Caco-2 (cell line): Measurements from ENCODE around the gene SVEP1. TPM values are rescaled to one million over a fixed set of nuclear protein-coding genes. Genes with fewer than 3 reads are reported as not detected.
"Not testable (repeated sequence)": the region's sequence is repeated elsewhere in the genome, so short reads cannot be mapped to it uniquely, and the experiment has no call there.

Experiments used
- BruUV-seq: library from RNA; stranded (reverse); fragments of 400-500 nt; replicated peaks from 2 replicates; lab custom pipeline; 2021; lab: Mats Ljungman, UMichigan
- CTCF ChIA-PET: fragments of 300-600 bp; sonication (Branson Sonifier 250); formaldehyde crosslinking; loops from one replicate; lab custom pipeline; 2022; ENCODE audit warnings: antibody characterized with exemption; lab: Charles Lee
- POLR2A ChIA-PET: fragments of 300-600 bp; sonication (Branson Sonifier 250); formaldehyde crosslinking; loops from one replicate; lab custom pipeline; 2022; ENCODE audit warnings: antibody characterized with exemption; lab: Charles Lee
- DNase-seq, 2 experiments: peaks; one replicate each; pipeline versions ENCODE4 v3.0.0 to v3.0.0-alpha.2; 2020 to 2022
- H3K27me3 ChIP-seq: replicated peaks from 2 replicates; pipeline ENCODE4 v1.6.0; 2011; ENCODE audit warnings: low read length; ENCODE audit not compliant: control insufficient read depth, insufficient read depth
- H3K36me3 ChIP-seq: 2 replicates; pipeline ENCODE4 v1.5.1; 2011; ENCODE audit warnings: low read length; ENCODE audit not compliant: control insufficient read depth, insufficient read depth
- H3K4me1 ChIP-seq: fragments of 250-450 bp; sonication (Bioruptor Pico); 2 replicates; pipeline ENCODE4 v1.5.1; 2020; ENCODE audit warnings: mild to moderate bottlenecking
- H3K4me3 ChIP-seq: 2 replicates; pipeline ENCODE4 v1.5.1; 2011; ENCODE audit warnings: low read depth, mild to moderate bottlenecking, control low read depth, low read length
- H3K9me3 ChIP-seq: fragments of 250-450 bp; sonication (Bioruptor Pico); 2 replicates; pipeline ENCODE4 v1.5.1; 2020; ENCODE audit warnings: mild to moderate bottlenecking, moderate library complexity
- H3K27ac Mint-ChIP-seq: one replicate; pipeline ENCODE4 v1.8.0; 2022; ENCODE audit warnings: mixed read lengths; ENCODE audit not compliant: unreplicated experiment
- H3K27me3 Mint-ChIP-seq: one replicate; pipeline ENCODE4 v1.8.0; 2022; ENCODE audit warnings: mixed read lengths; ENCODE audit not compliant: insufficient read depth, unreplicated experiment
- H3K36me3 Mint-ChIP-seq: one replicate; pipeline ENCODE4 v1.8.0; 2022; ENCODE audit warnings: mild to moderate bottlenecking, mixed read lengths; ENCODE audit not compliant: insufficient read depth, unreplicated experiment
- H3K4me1 Mint-ChIP-seq: one replicate; pipeline ENCODE4 v1.8.0; 2022; ENCODE audit warnings: low read depth, mixed read lengths; ENCODE audit not compliant: unreplicated experiment
- H3K4me3 Mint-ChIP-seq: one replicate; pipeline ENCODE4 v1.8.0; 2022; ENCODE audit warnings: mild to moderate bottlenecking, moderate library complexity, mixed read lengths; ENCODE audit not compliant: unreplicated experiment
- H3K9me3 Mint-ChIP-seq: one replicate; pipeline ENCODE4 v1.8.0; 2022; ENCODE audit warnings: mixed read lengths; ENCODE audit not compliant: unreplicated experiment
- intact Hi-C: fragments of 100-400 bp; cut with micrococcal nuclease; formaldehyde crosslinking; loops from one replicate; pipeline ENCODE4 v1.10.0; 2022; ENCODE audit not compliant: unreplicated experiment
- total RNA-seq: library from RNA; stranded (reverse); gene quantifications from 2 replicates; pipeline ENCODE4 v1.2.3, GENCODE V29; 2022
- TF ChIP-seq, protein P1 (sequence below), 2 experiments: fragments of 200-600 bp in 1 of 2; IDR thresholded peaks; 1 replicate in 1 of 2; 2 replicates in 1 of 2; pipeline versions ENCODE4 v1.5.1 to v1.8.0; 2011 to 2022; ENCODE audit warnings: antibody characterized with exemption in 1 of 2, control low read depth in 1 of 2, inconsistent platforms in 1 of 2, low read depth in 1 of 2, low read length in 1 of 2, mild to moderate bottlenecking in 1 of 2, moderate library complexity in 1 of 2; ENCODE audit not compliant: insufficient read depth in 1 of 2, severe bottlenecking in 1 of 2, unreplicated experiment in 1 of 2

The SVEP1 gene
- total RNA-seq, 1 experiment from 2014 or later: 2.9 TPM

DNA sequence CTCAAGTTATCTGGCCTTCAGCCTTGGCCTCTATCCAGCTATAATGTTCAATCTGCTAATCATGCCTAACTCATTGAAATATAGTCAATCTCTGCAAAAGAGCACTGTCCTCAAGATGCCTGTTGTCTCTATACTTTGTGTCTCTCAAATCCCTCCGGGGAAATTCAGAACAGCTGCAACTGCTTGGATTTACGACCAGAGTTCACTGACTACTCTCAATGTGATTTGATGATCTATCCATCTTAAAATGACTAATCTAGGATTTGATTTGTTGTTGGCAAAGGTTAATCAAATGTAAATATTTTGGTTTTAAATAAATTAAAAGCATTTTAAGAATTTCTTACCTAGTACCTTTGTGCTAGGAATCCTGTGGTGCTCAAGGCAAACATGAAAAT lies 40.9 kb downstream of the SVEP1 start:
- no peaks in the 10 kb centered on the region for H3K9me3 Mint-ChIP-seq
- Histone ChIP-seq H3K27me3 (no peaks in the 10 kb centered on the region), H3K9me3 (no peaks in the 10 kb centered on the region; the same call in 1 of the 2 replicates), H3K4me3 (no peak overlapping the region), H3K36me3 (no peaks in the 10 kb centered on the region), H3K4me1 (no peaks in the 10 kb centered on the region)
- intact Hi-C loops: no loop called here
- H3K27ac Mint-ChIP-seq: no peak overlapping the region
- CTCF ChIA-PET: no interaction called here
- no peaks in the 10 kb centered on the region for H3K36me3 Mint-ChIP-seq
- no peaks in the 10 kb centered on the region for H3K4me1 Mint-ChIP-seq
- H3K4me3 Mint-ChIP-seq: no peak overlapping the region
- H3K27me3 Mint-ChIP-seq: peaks cover 3% of the 10 kb centered on the region
- TF ChIP-seq, protein P1, sequence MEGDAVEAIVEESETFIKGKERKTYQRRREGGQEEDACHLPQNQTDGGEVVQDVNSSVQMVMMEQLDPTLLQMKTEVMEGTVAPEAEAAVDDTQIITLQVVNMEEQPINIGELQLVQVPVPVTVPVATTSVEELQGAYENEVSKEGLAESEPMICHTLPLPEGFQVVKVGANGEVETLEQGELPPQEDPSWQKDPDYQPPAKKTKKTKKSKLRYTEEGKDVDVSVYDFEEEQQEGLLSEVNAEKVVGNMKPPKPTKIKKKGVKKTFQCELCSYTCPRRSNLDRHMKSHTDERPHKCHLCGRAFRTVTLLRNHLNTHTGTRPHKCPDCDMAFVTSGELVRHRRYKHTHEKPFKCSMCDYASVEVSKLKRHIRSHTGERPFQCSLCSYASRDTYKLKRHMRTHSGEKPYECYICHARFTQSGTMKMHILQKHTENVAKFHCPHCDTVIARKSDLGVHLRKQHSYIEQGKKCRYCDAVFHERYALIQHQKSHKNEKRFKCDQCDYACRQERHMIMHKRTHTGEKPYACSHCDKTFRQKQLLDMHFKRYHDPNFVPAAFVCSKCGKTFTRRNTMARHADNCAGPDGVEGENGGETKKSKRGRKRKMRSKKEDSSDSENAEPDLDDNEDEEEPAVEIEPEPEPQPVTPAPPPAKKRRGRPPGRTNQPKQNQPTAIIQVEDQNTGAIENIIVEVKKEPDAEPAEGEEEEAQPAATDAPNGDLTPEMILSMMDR (IDR thresholded peaks at IDR 0.05; ENCODE audit: insufficient read depth in 1 of 2, low read depth in 1 of 2, low read length in 1 of 2, severe bottlenecking in 1 of 2, unreplicated experiment in 1 of 2): no peak
- no peak for DNase-seq
- POLR2A ChIA-PET: no interaction called here
- no TSS peak for BruUV-seq

DNA sequence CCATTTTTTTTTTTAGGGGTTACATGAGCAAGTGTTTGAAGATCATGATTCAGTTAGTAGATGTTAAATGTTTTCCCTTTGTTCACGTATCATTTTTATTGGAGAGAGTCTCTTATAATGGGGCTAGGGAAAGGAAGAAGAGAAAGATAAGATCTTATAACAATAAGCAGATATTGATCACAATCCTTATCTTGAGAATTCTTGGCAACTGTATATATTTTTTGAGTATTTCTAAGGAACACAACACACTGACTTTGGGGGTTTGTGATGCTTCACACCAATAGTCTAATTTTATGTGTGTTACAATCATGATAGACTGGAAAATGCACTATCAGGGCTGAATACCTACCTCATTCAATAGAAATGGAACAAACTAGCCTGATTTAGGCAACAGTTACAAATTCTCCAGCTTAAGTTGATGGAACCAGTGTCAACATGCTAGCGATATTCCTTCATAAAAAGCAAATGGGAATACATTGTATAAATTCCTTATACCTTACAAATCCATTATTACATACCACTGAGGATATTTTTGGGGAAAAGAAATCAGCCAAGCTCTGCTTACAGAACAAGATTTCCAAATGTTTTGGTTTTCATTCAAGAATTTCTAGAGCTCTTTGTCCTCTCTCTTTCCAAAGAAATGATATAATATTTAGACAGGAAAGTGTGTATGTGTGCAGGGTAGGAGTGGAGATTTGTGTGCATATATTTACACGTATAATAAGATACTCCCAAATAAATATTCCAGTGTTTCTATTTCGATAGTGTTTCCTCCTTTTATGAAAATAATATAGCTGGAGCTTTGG lies 41.5 kb downstream of the SVEP1 start:
- CTCF ChIA-PET: no interaction called here
- Histone ChIP-seq H3K4me3 (no peak overlapping the region), H3K27me3 (no peaks in the 10 kb centered on the region), H3K36me3 (no peaks in the 10 kb centered on the region), H3K9me3 (no peaks in the 10 kb centered on the region; the same call in 1 of the 2 replicates), H3K4me1 (no peaks in the 10 kb centered on the region)
- intact Hi-C loops: no loop called here
- no peak for DNase-seq
- H3K27ac Mint-ChIP-seq: no peak overlapping the region
- BruUV-seq: no TSS peak
- no peaks in the 10 kb centered on the region for H3K4me1 Mint-ChIP-seq
- H3K36me3 Mint-ChIP-seq: no peaks in the 10 kb centered on the region
- TF ChIP-seq, protein P1 (IDR thresholded peaks at IDR 0.05; ENCODE audit: insufficient read depth in 1 of 2, low read depth in 1 of 2, low read length in 1 of 2, severe bottlenecking in 1 of 2, unreplicated experiment in 1 of 2): no peak
- POLR2A ChIA-PET: no interaction called here
- H3K27me3 Mint-ChIP-seq: peaks cover 3% of the 10 kb centered on the region
- H3K4me3 Mint-ChIP-seq: no peak overlapping the region
- no peaks in the 10 kb centered on the region for H3K9me3 Mint-ChIP-seq

DNA sequence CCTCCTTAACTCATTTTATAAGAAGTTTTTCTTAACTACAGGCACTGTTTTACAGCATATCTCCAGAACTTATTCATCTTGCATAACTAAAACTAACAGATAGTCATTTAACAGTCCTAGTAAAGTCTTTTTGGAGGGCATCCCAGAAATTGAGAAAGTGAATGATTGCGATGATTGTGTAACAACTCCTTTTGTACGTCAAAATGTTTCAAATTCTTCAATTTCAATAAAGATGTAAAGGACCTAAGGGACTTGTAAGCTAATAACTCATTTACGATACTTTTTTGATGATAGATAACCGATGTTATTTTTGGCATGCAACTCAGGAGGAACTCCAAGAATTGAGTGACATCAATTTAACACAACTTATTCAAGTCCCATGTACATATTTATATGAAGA lies 42.7 kb downstream of the SVEP1 start:
- TF ChIP-seq, protein P1 (IDR thresholded peaks at IDR 0.05; ENCODE audit: insufficient read depth in 1 of 2, low read depth in 1 of 2, low read length in 1 of 2, severe bottlenecking in 1 of 2, unreplicated experiment in 1 of 2): no peak
- no peaks in the 10 kb centered on the region for H3K4me1 Mint-ChIP-seq
- Histone ChIP-seq H3K4me3 (no peak overlapping the region), H3K9me3 (no peaks in the 10 kb centered on the region; the same call in 1 of the 2 replicates), H3K27me3 (no peaks in the 10 kb centered on the region), H3K36me3 (no peaks in the 10 kb centered on the region), H3K4me1 (no peaks in the 10 kb centered on the region)
- peaks cover 3% of the 10 kb centered on the region for H3K27me3 Mint-ChIP-seq
- no peak overlapping the region for H3K4me3 Mint-ChIP-seq
- H3K27ac Mint-ChIP-seq: no peak overlapping the region
- intact Hi-C loops: no loop called here
- no peak for DNase-seq
- BruUV-seq: no TSS peak
- ChIA-PET CTCF (no interaction called here), POLR2A (no interaction called here)
- no peaks in the 10 kb centered on the region for H3K9me3 Mint-ChIP-seq
- H3K36me3 Mint-ChIP-seq: no peaks in the 10 kb centered on the region

DNA sequence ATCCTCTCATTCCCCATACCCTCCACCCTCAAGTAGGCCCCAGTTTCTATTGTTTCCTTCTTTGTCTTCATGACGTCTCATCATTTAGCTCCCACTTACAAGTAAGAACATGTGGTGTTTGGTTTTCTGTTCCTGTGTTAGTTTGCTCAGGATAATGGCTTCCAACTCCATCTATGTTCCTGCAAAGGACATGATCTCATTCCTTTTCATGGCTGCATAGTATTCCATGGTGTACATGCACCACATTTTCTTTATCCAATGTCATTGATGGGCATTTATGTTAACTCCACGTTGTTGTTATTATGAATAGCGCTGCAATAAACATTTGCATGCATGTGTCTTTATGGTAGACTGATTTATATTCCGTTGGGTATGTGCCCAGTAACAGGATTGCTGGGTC lies 45.4 kb downstream of the SVEP1 start:
- CTCF ChIA-PET, intact Hi-C loops: not testable (repeated sequence)

More for the DNA sequence above, 45.4 kb downstream of the SVEP1 start:
- H3K4me3 ChIP-seq, H3K4me1 Mint-ChIP-seq, H3K4me3 Mint-ChIP-seq, H3K27me3 Mint-ChIP-seq, H3K36me3 ChIP-seq, DNase-seq, POLR2A ChIA-PET, BruUV-seq, H3K27me3 ChIP-seq, H3K9me3 Mint-ChIP-seq, H3K36me3 Mint-ChIP-seq, H3K9me3 ChIP-seq, H3K4me1 ChIP-seq, H3K27ac Mint-ChIP-seq: not testable (repeated sequence)
